K562 (cell line): ENCODE data around the gene VPS13D. TPM values are rescaled to one million over a fixed set of nuclear protein-coding genes. Genes with fewer than 3 reads are reported as not detected.

Experiments
- AFF1 ChIP-seq, 2 experiments: fragments of 450-650 bp; IDR thresholded peaks; 2 replicates each; pipeline ENCODE4 v1.6.1; 2018; ENCODE audit warnings: mild to moderate bottlenecking in 2 of 2, low read depth in 1 of 2; ENCODE audit not compliant: partially characterized antibody in 2 of 2
- CBX5 ChIP-seq: IDR thresholded peaks from 2 replicates; pipeline ENCODE4 v1.6.1; 2014; ENCODE audit warnings: low read depth, borderline replicate concordance
- CTBP1 ChIP-seq: fragments of 450-650 bp; IDR thresholded peaks from 2 replicates; pipeline ENCODE4 v1.6.1; 2016; ENCODE audit warnings: borderline replicate concordance
- DPF2 ChIP-seq: fragments of 450-650 bp; IDR thresholded peaks from 2 replicates; pipeline ENCODE4 v1.6.1; 2016
- FOSL1 ChIP-seq: fragments of 200-800 bp; sonication (Bioruptor generic); conservative IDR thresholded peaks from 2 replicates; pipeline ENCODE4 v1.6.1; 2016; ENCODE audit warnings: missing genetic modification characterization, missing compliant biosample characterization
- HIVEP1 ChIP-seq: fragments of 250-450 bp; sonication (Bioruptor Pico); IDR thresholded peaks from 2 replicates; pipeline ENCODE4 v1.4.0; 2020; ENCODE audit warnings: mild to moderate bottlenecking
- ILF3 ChIP-seq: fragments of 450-650 bp; IDR thresholded peaks from 2 replicates; pipeline ENCODE4 v1.6.1; 2018; ENCODE audit warnings: antibody characterized with exemption, mild to moderate bottlenecking, moderate library complexity, borderline replicate concordance
- KDM5B ChIP-seq: fragments of 200-600 bp; sonication (generic); IDR thresholded peaks from 2 replicates; pipeline ENCODE4 v1.6.1; 2012; ENCODE audit warnings: low read depth, mild to moderate bottlenecking, moderate library complexity, low read length, control low read depth, inconsistent platforms; ENCODE audit not compliant: insufficient replicate concordance
- KLF1 ChIP-seq: fragments of 450-650 bp; IDR thresholded peaks from 2 replicates; pipeline ENCODE4 v1.6.1; 2016; ENCODE audit warnings: missing genetic modification characterization, missing compliant biosample characterization
- MED1 ChIP-seq: sonication (generic); formaldehyde crosslinking; IDR thresholded peaks from 2 replicates; pipeline ENCODE4 v1.8.1; 2023; ENCODE audit warnings: missing genetic modification reagents, borderline replicate concordance
- MEIS2 ChIP-seq: fragments of 450-650 bp; IDR thresholded peaks from 2 replicates; pipeline ENCODE4 v1.6.1; 2014; ENCODE audit warnings: mild to moderate bottlenecking; ENCODE audit not compliant: partially characterized antibody
- MIER1 ChIP-seq: fragments of 450-650 bp; IDR thresholded peaks from 2 replicates; pipeline ENCODE4 v1.6.1; 2016; ENCODE audit warnings: antibody characterized with exemption, mild to moderate bottlenecking, low read depth
- NFE2L1 ChIP-seq: fragments of 450-650 bp; IDR thresholded peaks from 2 replicates; pipeline ENCODE4 v1.6.1; 2016; ENCODE audit warnings: missing genetic modification characterization, low read depth, mild to moderate bottlenecking, missing compliant biosample characterization, moderate library complexity, borderline replicate concordance
- NR3C1 ChIP-seq: sonication (generic); formaldehyde crosslinking; IDR thresholded peaks from 2 replicates; pipeline ENCODE4 v1.8.1; 2022; ENCODE audit warnings: missing genetic modification reagents
- RBM17 ChIP-seq: fragments of 200-400 bp; formaldehyde crosslinking; IDR thresholded peaks from 2 replicates; pipeline ENCODE4 v1.6.1; 2017; ENCODE audit warnings: low read depth, mild to moderate bottlenecking, low read length, borderline replicate concordance
- YY1 ChIP-seq, 3 experiments: IDR thresholded peaks; 2 replicates each; pipeline ENCODE4 v1.6.1; 2011; ENCODE audit warnings: low read length in 2 of 3, mild to moderate bottlenecking in 2 of 3, moderate library complexity in 2 of 3, borderline replicate concordance in 1 of 3, control low read depth in 1 of 3, low read depth in 1 of 3; ENCODE audit not compliant: insufficient read depth in 3 of 3, insufficient replicate concordance in 2 of 3, control insufficient read depth in 1 of 3, insufficient read length in 1 of 3; ENCODE audit errors: extremely low read depth in 1 of 3
- ZNF324 ChIP-seq: fragments of 250-450 bp; sonication (Bioruptor Pico); IDR thresholded peaks from 2 replicates; pipeline ENCODE4 v1.4.0; 2020; ENCODE audit warnings: mild to moderate bottlenecking
- ZNF354B ChIP-seq: fragments of 250-450 bp; sonication (Bioruptor Pico); IDR thresholded peaks from 2 replicates; pipeline ENCODE4 v1.4.0; 2020
- ZNF592 ChIP-seq: fragments of 450-650 bp; IDR thresholded peaks from 2 replicates; pipeline ENCODE4 v1.6.1; 2017; ENCODE audit warnings: antibody characterized with exemption, mild to moderate bottlenecking
- ZNF699 ChIP-seq: fragments of 250-450 bp; sonication (Bioruptor Pico); IDR thresholded peaks from 2 replicates; pipeline ENCODE4 v1.8.0; 2021; ENCODE audit warnings: mild to moderate bottlenecking, moderate library complexity; ENCODE audit not compliant: insufficient replicate concordance
- polyA plus RNA-seq, 8 experiments: library from polyadenylated mRNA; depleted of rRNA in 4 of 8; stranded (reverse) in 5 of 8; unstranded in 3 of 8; fragments of >200 nt; fragmentation: Nextera tagmentation in 2 of 8; fragmentation: Illumina TruSeq in 1 of 8; extraction: Ambion mirVana in 2 of 8; extraction: Trizol in 1 of 8; gene quantifications; 2 replicates each; pipeline versions ENCODE4 v1.2.1 to v1.2.3, GENCODE V29; 2011 to 2014; ENCODE audit warnings: inconsistent platforms in 1 of 8, missing spikeins in 1 of 8
- total RNA-seq, 7 experiments: library from RNA; depleted of rRNA in 6 of 7; stranded (reverse); fragments of >200 nt in 6 of 7; fragmentation: Illumina TruSeq in 2 of 7; extraction: Trizol in 2 of 7; gene quantifications; 2 replicates each; pipeline versions ENCODE4 v1.2.1 to v1.2.3, GENCODE V29; 2011 to 2021; ENCODE audit warnings: low replicate concordance in 1 of 7

The VPS13D gene
- total and polyA plus RNA-seq, 9 of the 15 experiments (the other 6 are each of a cell fraction or from before 2014, with no cell fraction given): 6.1 to 51.5 (median 38.5) TPM

DNA sequence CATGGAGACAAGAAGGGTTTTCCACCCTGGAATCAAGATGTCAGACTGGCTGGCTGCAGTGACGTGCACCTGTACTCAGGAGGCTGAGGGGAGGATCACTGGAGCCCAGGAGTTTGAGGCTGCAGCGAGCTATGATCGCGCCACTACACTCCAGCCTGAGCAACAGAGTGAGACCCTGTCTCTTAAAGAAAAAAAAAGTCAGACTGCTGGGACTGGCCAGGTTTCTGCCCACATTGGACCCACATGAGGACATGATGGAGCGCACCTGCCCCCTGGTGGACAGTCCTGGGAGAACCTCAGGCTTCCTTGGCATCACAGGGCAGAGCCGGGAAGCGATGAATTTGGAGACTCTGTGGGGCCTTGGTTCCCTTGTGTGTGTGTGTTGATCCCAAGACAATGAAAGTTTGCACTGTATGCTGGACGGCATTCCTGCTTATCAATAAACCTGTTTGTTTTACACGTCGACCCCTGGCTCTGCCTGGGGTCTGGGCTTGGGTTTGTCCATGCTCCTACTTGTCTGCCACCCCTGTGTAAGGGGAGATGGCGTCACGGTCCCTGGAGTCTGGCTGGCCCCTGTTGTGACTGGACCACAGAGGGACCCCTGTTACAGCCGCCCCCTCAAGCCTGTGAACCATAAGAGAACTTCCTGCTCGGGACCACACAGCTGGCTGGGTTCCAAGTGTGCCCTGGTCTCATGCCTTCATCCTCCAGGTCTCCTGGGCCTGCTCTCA lies 20.9 kb upstream of the VPS13D start (continued):
- TF ChIP-seq KDM5B (no peak), CBX5 (0 out of 2 replicates have a peak, but pooled peaks have one; percentile 6), ZNF324 (CRISPR knock-in tag) (no peak), FOSL1 (tag) (no peak), MED1 (CRISPR knock-in tag) (no peak), HIVEP1 (CRISPR knock-in tag) (no peak), AFF1 (IDR thresholded peaks at IDR 0.05; ENCODE audit: low read depth in 1 of 2, partially characterized antibody in 2 of 2) (peak in 1 of 2 experiments; percentile 54), MIER1 (no peak), KLF1 (tag) (no peak), ILF3 (no peak), YY1 (IDR thresholded peaks at IDR 0.05; ENCODE audit: borderline replicate concordance in 1 of 3, control insufficient read depth in 1 of 3, extremely low read depth in 1 of 3, insufficient read depth in 3 of 3, insufficient read length in 1 of 3, insufficient replicate concordance in 2 of 3, low read depth in 1 of 3, low read length in 2 of 3) (peak in 2 of 3 experiments; percentile 29 to 40), NFE2L1 (tag) (no peak), NR3C1 (no peak), ZNF354B (CRISPR knock-in tag) (no peak), CTBP1 (peak; percentile 84; the same call in 1 of the 2 replicates), DPF2 (0 out of 2 replicates have a peak, but pooled peaks have one; percentile 20), ZNF592 (0 out of 2 replicates have a peak, but pooled peaks have one; percentile 33), ZNF699 (no peak), RBM17 (no peak), MEIS2 (no peak)
